Measurements from ENCODE around the gene AP3B1. TPM values are rescaled to one million over a fixed set of nuclear protein-coding genes. Genes with fewer than 3 reads are reported as not detected.

AP3B1 gene
- total and polyA plus RNA-seq, 2 donors (not counting 3 experiments of a cell fraction or from before 2014, with no cell fraction given): 31.6 to 46.7 TPM

- dilution Hi-C loops (cut with MboI; ENCODE audit: extremely low pct_ligation_motif_present, low sequenced_read_pairs) (no loop called here), intact Hi-C loops (cut with micrococcal nuclease) (loop anchor here (5.0 to 10.0 kb wide), 2 partner anchors 144 to 632 kb away; no protein-coding TSS in a partner anchor)
- Histone ChIP-seq H3K9me1 (replicated peaks; ENCODE audit: control insufficient read depth, extremely low read depth, insufficient read depth, low read length) (no peaks in the 10 kb centered on the region), H3K4me1 (ENCODE audit: control insufficient read depth, extremely low read depth, insufficient read depth, low read length) (no peaks in the 10 kb centered on the region), H3K9me3 (replicated peaks; ENCODE audit: control insufficient read depth, insufficient read depth, low read length) (no peaks in the 10 kb centered on the region), H4K20me1 (replicated peaks; ENCODE audit: control insufficient read depth, extremely low read depth, insufficient read depth, low read length) (no peaks in the 10 kb centered on the region), H3K4me2 (ENCODE audit: insufficient read depth, low read length) (no peak overlapping the region), H3K9ac (replicated peaks; ENCODE audit: extremely low read depth, insufficient read depth, low read length) (no peak overlapping the region), H2AFZ (ENCODE audit: low read depth, low read length) (no peak overlapping the region), H3K27ac (ENCODE audit: insufficient read depth, low read depth, low read length) (no peak overlapping the region), H3K36me3 (ENCODE audit: control insufficient read depth in 2 of 2, extremely low read depth in 1 of 2, insufficient read depth in 2 of 2, low read length in 2 of 2) (no peaks in the 10 kb centered on the region), H3K27me3 (ENCODE audit: control insufficient read depth in 2 of 2, insufficient read depth in 2 of 2, low read length in 2 of 2) (no peaks in the 10 kb centered on the region), H3K79me2 (ENCODE audit: control insufficient read depth, insufficient read depth, low read length) (no peaks in the 10 kb centered on the region), H3K4me3 (replicated peaks in 1 of 3; ENCODE audit: insufficient read depth in 1 of 3, low read depth in 1 of 3, low read length in 3 of 3) (no peak overlapping the region)
- BruUV-seq (replicated peaks): no TSS peak
- DNase-seq (ENCODE audit: low read depth, low spot score) (no peak), FAIRE-seq (no peak)
- CTCF ChIA-PET: interaction anchor here (0.7 kb wide), 1 partner anchor 23 kb away, joined by 3 read pairs; no protein-coding TSS in a partner anchor
- POLR2A ChIA-PET: no interaction called here
- TF ChIP-seq JUN (IDR thresholded peaks at IDR 0.05; ENCODE audit: borderline replicate concordance, insufficient read depth, insufficient read length, low read depth): no peak
- TF ChIP-seq MAX (IDR thresholded peaks at IDR 0.05; ENCODE audit: insufficient read depth, insufficient read length): no peak
- no peak for TF ChIP-seq MYC (IDR thresholded peaks at IDR 0.05; ENCODE audit: low read depth, low read length)
- TF ChIP-seq GATA2 (IDR thresholded peaks at IDR 0.05; ENCODE audit: insufficient read depth, insufficient read length, low read depth, low read length): no peak
- no peak for TF ChIP-seq POLR2A (IDR thresholded peaks at IDR 0.05; ENCODE audit: low read depth, low read length)
- no peak for TF ChIP-seq CTCF (IDR thresholded peaks at IDR 0.05; ENCODE audit: extremely low read depth in 1 of 2, insufficient read depth in 1 of 2, low read depth in 1 of 2, low read length in 2 of 2)
- TF ChIP-seq EZH2 (IDR thresholded peaks at IDR 0.05; ENCODE audit: borderline replicate concordance, low read depth, low read length, severe bottlenecking): no peak
- TF ChIP-seq POLR2AphosphoS5 (IDR thresholded peaks at IDR 0.05; ENCODE audit: insufficient read depth, low read depth, low read length): no peak
- TF ChIP-seq FOS (IDR thresholded peaks at IDR 0.05; ENCODE audit: borderline replicate concordance, insufficient read depth, low read length): no peak
These were observed 28.7 kb upstream of the AP3B1 start for GRCh38 chr5:78323241-78323640.

Data from endothelial cell of umbilical vein (primary cell).